ENCODE measurements around the gene OR9Q1. TPM values are rescaled to one million over a fixed set of nuclear protein-coding genes. Genes with fewer than 3 reads are reported as not detected.

Gene OR9Q1
- polyA plus RNA-seq, 1 experiment: not detected

DNA sequence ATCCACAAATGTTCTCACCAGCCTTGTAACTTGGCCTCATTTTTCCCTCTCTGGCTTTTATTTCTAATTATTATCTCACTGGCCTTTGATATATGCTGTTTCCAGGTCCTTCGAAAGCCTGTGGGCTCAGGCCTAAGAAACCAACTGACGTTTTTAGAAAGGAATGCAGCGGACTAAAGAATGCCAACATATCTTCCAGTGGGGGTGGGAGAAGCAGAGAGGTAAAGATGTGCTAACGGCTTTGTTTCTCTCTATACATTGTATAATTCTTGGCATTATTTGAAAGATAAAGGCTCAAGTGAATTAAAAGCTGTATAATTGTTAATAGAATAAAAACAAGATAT is 35.3 kb downstream of the OR9Q1 start:
- ChIA-PET POLR2A (interaction anchor here (0.6 to 1.1 kb wide), 2 partner anchors 30 to 1495 kb away, joined by 3 read pairs; no protein-coding TSS in a partner anchor), CTCF (interaction anchor here (0.9 to 2.5 kb wide), 5 partner anchors 10 to 453 kb away, joined by 3 to 14 read pairs (median 5); no protein-coding TSS in a partner anchor)
- H3K4me3 ChIP-seq (ENCODE audit: low read depth, low read length): no peak overlapping the region
- no peaks in the 10 kb centered on the region for H3K9me3 ChIP-seq (ENCODE audit: control insufficient read depth, insufficient read depth, low read length)
- no peaks in the 10 kb centered on the region for H3K27me3 ChIP-seq (ENCODE audit: control insufficient read depth, insufficient read depth, low read length)
- no peak for TF ChIP-seq CTCF (IDR thresholded peaks at IDR 0.05; ENCODE audit: low read depth, low read length)
- peak; percentile 81 for DNase-seq (ENCODE audit: low read depth, low spot score)
- H3K27ac ChIP-seq (ENCODE audit: low read depth, low read length): peak overlapping the region; percentile 97

GRCh38 chr11:58060535-58060934 is 36.9 kb downstream of the OR9Q1 start:
- DNase-seq (ENCODE audit: low read depth, low spot score): no peak
- CTCF ChIA-PET: interaction anchor here (0.9 to 2.5 kb wide), 7 partner anchors 27 to 452 kb away, joined by 3 to 14 read pairs (median 4); no protein-coding TSS in a partner anchor
- no peak overlapping the region for H3K27ac ChIP-seq (ENCODE audit: low read depth, low read length)
- H3K9me3 ChIP-seq (ENCODE audit: control insufficient read depth, insufficient read depth, low read length): no peaks in the 10 kb centered on the region
- H3K4me3 ChIP-seq (ENCODE audit: low read depth, low read length): no peak overlapping the region
- no peak for TF ChIP-seq CTCF (IDR thresholded peaks at IDR 0.05; ENCODE audit: low read depth, low read length)
- no peaks in the 10 kb centered on the region for H3K27me3 ChIP-seq (ENCODE audit: control insufficient read depth, insufficient read depth, low read length)
- POLR2A ChIA-PET: interaction anchor here (1.8 kb wide), 1 partner anchor 33 kb away, joined by 4 read pairs; no protein-coding TSS in a partner anchor

- H3K4me3 ChIP-seq (ENCODE audit: low read depth, low read length): no peak overlapping the region
- no peaks in the 10 kb centered on the region for H3K27me3 ChIP-seq (ENCODE audit: control insufficient read depth, insufficient read depth, low read length)
- CTCF ChIA-PET: interaction anchor here (0.5 to 2.5 kb wide), 9 partner anchors 23 to 451 kb away, joined by 3 to 14 read pairs (median 3); no protein-coding TSS in a partner anchor
- peak overlapping the region; percentile 12 for H3K27ac ChIP-seq (ENCODE audit: low read depth, low read length)
- DNase-seq (ENCODE audit: low read depth, low spot score): no peak
- TF ChIP-seq CTCF (IDR thresholded peaks at IDR 0.05; ENCODE audit: low read depth, low read length): peak; percentile 57
- no peaks in the 10 kb centered on the region for H3K9me3 ChIP-seq (ENCODE audit: control insufficient read depth, insufficient read depth, low read length)
- POLR2A ChIA-PET: interaction anchor here (0.6 to 1.8 kb wide), 2 partner anchors 34 to 219 kb away, joined by 3 to 4 read pairs; no protein-coding TSS in a partner anchor
Measured at GRCh38 chr11:58060939-58061672, 37.4 kb downstream of the OR9Q1 start.

DNA sequence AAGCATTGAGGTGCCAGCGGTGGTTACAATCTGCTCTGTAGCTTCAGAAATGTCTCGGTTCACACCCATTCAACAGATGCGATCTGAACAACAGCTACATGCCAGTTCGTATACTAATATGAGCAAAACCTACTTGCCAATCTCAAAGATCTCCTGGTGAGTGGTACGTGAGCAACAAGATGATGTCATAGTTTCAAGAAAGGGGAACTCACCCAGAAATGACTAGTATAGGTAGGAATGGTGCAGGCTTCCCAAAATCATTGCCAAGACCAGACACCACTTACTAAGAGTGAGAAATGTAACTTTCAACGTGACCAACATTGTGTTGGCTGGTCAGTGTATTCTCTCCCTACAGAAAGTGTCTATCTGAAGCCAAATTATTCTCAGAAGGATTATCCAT is 38.1 kb downstream of the OR9Q1 start:
- peak overlapping the region; percentile 12 for H3K27ac ChIP-seq (ENCODE audit: low read depth, low read length)
- H3K4me3 ChIP-seq (ENCODE audit: low read depth, low read length): no peak overlapping the region
- peak; percentile 62 for DNase-seq (ENCODE audit: low read depth, low spot score)
- no peak for TF ChIP-seq CTCF (IDR thresholded peaks at IDR 0.05; ENCODE audit: low read depth, low read length)
- H3K9me3 ChIP-seq (ENCODE audit: control insufficient read depth, insufficient read depth, low read length): no peaks in the 10 kb centered on the region
- CTCF ChIA-PET: interaction anchor here (0.5 to 2.2 kb wide), 4 partner anchors 22 to 236 kb away, joined by 3 to 7 read pairs (median 3); no protein-coding TSS in a partner anchor
- POLR2A ChIA-PET: interaction anchor here (0.6 to 1.8 kb wide), 2 partner anchors 33 to 35 kb away, joined by 4 read pairs; no protein-coding TSS in a partner anchor
- no peaks in the 10 kb centered on the region for H3K27me3 ChIP-seq (ENCODE audit: control insufficient read depth, insufficient read depth, low read length)

DNA sequence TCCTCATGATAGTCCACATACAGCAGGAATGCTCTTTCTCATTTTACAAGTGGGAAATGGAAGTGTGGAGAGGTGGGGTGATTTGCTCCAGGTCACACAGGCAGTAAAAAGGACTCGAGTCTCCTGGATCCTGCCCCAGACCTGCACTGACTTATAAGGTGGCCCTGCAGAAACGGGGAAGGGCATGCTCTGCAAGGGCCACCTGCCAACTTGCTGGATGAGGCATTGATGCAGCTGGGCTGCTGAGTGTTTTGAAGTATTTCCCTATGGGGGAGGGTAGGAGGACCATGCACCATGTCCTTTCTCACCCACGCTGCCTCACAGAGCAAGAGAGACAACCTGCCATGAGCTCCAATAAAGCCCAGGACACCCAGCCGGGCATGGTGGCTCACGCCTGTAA is 44.0 kb downstream of the OR9Q1 start:
- ChIA-PET POLR2A (no interaction called here), CTCF (interaction anchor here (0.7 to 1.4 kb wide), 2 partner anchors 8 to 1110 kb away, joined by 4 to 5 read pairs; no protein-coding TSS in a partner anchor)
- DNase-seq (ENCODE audit: low read depth, low spot score): no peak
- no peak for TF ChIP-seq CTCF (IDR thresholded peaks at IDR 0.05; ENCODE audit: low read depth, low read length)
- H3K9me3 ChIP-seq (ENCODE audit: control insufficient read depth, insufficient read depth, low read length): no peaks in the 10 kb centered on the region
- no peak overlapping the region for H3K4me3 ChIP-seq (ENCODE audit: low read depth, low read length)
- H3K27me3 ChIP-seq (ENCODE audit: control insufficient read depth, insufficient read depth, low read length): no peaks in the 10 kb centered on the region
- H3K27ac ChIP-seq (ENCODE audit: low read depth, low read length): no peak overlapping the region

Data from AG04450 (cell line).